Thymus (tissue), 11 donors: ENCODE data around the gene POC1A. TPM values are rescaled to one million over a fixed set of nuclear protein-coding genes. Genes with fewer than 3 reads are reported as not detected.
"Not testable (repeated sequence)": the region's sequence is repeated elsewhere in the genome, so short reads cannot be mapped to it uniquely, and the experiment has no call there.

Experiments used
- DNase-seq, 9 donors: peaks; one replicate each; pipeline ENCODE4 v3.0.0-alpha.2; 2013; ENCODE audit warnings: low spot score in 9 of 9, low read depth in 6 of 9, missing footprints in 1 of 9
- H3K27ac ChIP-seq, 2 donors: one replicate each; pipeline ENCODE4 v1.5.1; 2013; ENCODE audit warnings: control low read depth in 1 of 2, low read depth in 1 of 2, low read length in 1 of 2, mild to moderate bottlenecking in 1 of 2, moderate library complexity in 1 of 2
- H3K27me3 ChIP-seq, 2 donors: one replicate each; pipeline ENCODE4 v1.5.1; 2013; ENCODE audit warnings: low read length in 1 of 2; ENCODE audit not compliant: control insufficient read depth in 2 of 2, insufficient read depth in 1 of 2
- H3K36me3 ChIP-seq, 2 donors: one replicate each; pipeline ENCODE4 v1.5.1; 2013; ENCODE audit warnings: low read length in 1 of 2, mild to moderate bottlenecking in 1 of 2, moderate library complexity in 1 of 2; ENCODE audit not compliant: control insufficient read depth in 2 of 2, insufficient read depth in 2 of 2
- H3K4me1 ChIP-seq, 2 donors: one replicate each; pipeline ENCODE4 v1.5.1; 2013; ENCODE audit warnings: low read length in 2 of 2; ENCODE audit not compliant: control insufficient read depth in 2 of 2, insufficient read depth in 2 of 2
- H3K4me3 ChIP-seq, 2 donors: one replicate each; pipeline ENCODE4 v1.5.1; 2013; ENCODE audit warnings: low read length in 2 of 2, control low read depth in 1 of 2, mild to moderate bottlenecking in 1 of 2
- H3K9me3 ChIP-seq, 2 donors: one replicate each; pipeline ENCODE4 v1.5.1; 2013; ENCODE audit warnings: low read length in 1 of 2, mild to moderate bottlenecking in 1 of 2; ENCODE audit not compliant: control insufficient read depth in 2 of 2, insufficient read depth in 1 of 2
- WGBS: extraction: QIAGEN DNeasy Blood & Tissue Kit; methylation state at CpG from one replicate; pipeline ENCODE4 v1.1.7; 2013; 5-methylcytosine and 5-hydroxymethylcytosine counted together
- polyA plus RNA-seq: library from polyadenylated mRNA; stranded (reverse); fragments of 200-250 nt; gene quantifications from one replicate; pipeline ENCODE4 v1.2.3, GENCODE V29; 2013
- total RNA-seq: library from RNA; stranded (reverse); fragments of 120-200 nt; gene quantifications from one replicate; pipeline ENCODE4 v1.2.4, GENCODE V29; 2013
- donor health status: healthy.

POC1A gene
- total and polyA plus RNA-seq, 2 donors, result 2.6 to 12.3 TPM

DNA sequence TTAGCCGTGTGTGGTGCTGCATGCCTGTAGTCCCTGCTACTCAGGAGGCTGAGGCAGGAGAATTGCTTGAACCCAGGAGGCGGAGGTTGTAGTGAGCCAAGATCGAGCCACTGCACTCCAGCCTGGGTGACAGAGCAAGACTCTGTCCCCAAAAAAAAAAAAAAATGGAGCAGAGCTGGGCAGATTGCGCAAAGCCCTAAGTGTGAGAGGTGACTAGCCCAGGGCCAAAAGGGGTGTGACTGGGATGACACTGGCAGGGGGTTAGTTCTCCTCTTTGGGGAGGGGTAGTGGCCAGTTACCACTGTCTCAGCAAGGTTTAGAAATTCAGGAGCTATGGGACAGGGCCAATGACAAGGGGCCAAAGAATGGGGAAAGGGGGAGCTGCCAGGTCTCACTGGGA, 23.9 kb upstream of the POC1A start:
- not testable (repeated sequence) for H3K4me3 ChIP-seq, H3K27ac ChIP-seq, DNase-seq, H3K36me3 ChIP-seq, H3K27me3 ChIP-seq, H3K4me1 ChIP-seq, H3K9me3 ChIP-seq
- WGBS, result 96% methylated on average over 4 of the region's 4 CpGs

DNA sequence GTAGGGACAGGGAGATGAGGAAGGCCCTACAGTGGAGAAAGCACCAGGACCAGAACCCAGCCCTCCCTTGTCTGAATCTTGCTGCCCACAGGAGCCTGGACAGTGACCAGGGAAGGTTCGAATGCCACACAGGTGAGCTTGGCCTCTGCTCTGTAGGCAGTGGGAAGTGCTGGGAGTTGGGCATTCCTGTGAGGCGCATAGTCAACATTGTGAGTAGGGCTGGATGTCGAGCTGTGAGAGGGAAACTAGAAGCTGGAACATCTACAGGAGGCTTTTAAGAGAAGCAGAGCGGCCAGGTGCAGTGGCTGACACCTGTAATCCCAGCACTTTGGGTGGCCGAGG, 23.4 kb upstream of the POC1A start:
- H3K27me3 ChIP-seq, result no peaks in the 10 kb centered on the region
- no peaks in the 10 kb centered on the region for H3K9me3 ChIP-seq

DNA sequence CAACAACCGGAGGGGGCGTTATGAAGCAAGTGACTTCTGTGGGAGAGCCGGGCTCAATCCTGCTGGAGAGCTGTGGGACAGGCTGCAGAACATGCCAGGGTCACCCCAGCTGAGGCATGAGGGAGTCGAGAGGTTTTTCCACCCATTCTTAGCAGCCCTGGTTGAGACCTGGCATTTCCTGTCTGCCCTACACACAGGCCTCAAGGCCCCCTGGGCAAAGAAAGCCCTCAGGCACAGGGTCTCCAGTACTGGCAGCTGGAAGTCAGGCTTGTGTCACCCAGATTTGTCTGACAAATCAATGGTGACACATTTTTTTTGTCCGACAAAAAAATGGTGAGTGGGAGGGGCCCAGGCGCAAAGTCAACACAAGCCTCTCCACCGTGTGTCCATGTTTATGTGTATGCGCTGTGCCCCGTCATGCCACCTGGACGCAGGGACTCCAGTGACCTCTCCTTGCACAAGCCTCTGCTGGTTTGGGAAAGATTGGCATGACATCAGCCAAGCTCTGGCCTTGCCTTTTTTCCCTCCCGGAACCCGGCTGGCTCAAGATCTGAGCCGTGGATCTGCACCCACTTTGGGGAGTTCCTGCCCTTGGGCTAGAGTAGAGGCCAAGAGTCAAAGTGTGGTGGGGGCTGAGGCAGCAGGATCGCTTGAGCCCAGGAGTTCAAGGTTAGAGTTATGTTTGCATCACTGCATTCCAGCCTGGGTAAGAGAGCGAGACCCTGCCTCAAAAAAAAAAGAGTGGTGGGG, 22.9 kb upstream of the POC1A start:
- no peak for DNase-seq
- WGBS, result 92% methylated on average over 15 of the region's 15 CpGs
- Histone ChIP-seq H3K36me3 (no peaks in the 10 kb centered on the region), H3K4me1 (peaks cover 0 to 3% of the 10 kb centered on the region in 2 donors), H3K27me3 (no peaks in the 10 kb centered on the region), H3K9me3 (no peaks in the 10 kb centered on the region), H3K27ac (no peak overlapping the region), H3K4me3 (no peak overlapping the region)

More for the DNA sequence above, 23.4 kb upstream of the POC1A start:
- H3K4me1 ChIP-seq, result peaks cover 0 to 3% of the 10 kb centered on the region in 2 donors
- no peak overlapping the region for H3K27ac ChIP-seq
- 95% methylated on average over 5 of the region's 5 CpGs for WGBS
- H3K4me3 ChIP-seq, result no peak overlapping the region
- no peaks in the 10 kb centered on the region for H3K36me3 ChIP-seq
- DNase-seq, result no peak

DNA sequence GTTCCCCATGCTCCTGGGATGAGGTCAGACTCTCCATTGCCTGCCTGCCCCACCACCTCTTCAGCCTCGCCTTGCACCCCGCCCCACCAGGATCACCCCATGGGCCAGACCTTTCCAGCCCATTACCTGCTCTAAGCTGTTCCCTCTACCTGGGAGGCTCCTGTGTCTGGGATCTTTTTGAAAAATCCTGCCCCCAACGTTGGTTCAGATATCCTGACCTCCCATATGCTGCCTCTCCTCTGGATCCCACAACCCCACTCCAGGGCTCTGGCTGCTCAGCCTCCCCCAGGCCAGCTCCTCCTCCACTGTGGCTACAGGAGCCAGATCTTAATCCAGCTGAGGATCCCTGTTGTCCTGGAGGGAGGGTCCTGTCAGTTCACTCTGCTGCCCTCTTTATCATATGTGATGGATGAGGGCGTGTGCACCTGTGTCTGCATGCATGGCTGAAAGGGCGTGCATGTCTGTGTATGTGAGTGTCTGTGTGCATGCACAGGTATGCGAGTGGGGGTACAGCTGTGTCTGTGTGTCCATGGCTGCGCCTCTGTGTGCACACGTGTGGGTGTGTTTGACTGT, 22.0 kb upstream of the POC1A start:
- Histone ChIP-seq H3K36me3 (no peaks in the 10 kb centered on the region), H3K9me3 (no peaks in the 10 kb centered on the region), H3K27ac (no peak overlapping the region), H3K27me3 (no peaks in the 10 kb centered on the region), H3K4me1 (peaks cover 0 to 3% of the 10 kb centered on the region in 2 donors), H3K4me3 (no peak overlapping the region)
- WGBS, result 93% methylated on average over 8 of the region's 8 CpGs
- no peak for DNase-seq

DNA sequence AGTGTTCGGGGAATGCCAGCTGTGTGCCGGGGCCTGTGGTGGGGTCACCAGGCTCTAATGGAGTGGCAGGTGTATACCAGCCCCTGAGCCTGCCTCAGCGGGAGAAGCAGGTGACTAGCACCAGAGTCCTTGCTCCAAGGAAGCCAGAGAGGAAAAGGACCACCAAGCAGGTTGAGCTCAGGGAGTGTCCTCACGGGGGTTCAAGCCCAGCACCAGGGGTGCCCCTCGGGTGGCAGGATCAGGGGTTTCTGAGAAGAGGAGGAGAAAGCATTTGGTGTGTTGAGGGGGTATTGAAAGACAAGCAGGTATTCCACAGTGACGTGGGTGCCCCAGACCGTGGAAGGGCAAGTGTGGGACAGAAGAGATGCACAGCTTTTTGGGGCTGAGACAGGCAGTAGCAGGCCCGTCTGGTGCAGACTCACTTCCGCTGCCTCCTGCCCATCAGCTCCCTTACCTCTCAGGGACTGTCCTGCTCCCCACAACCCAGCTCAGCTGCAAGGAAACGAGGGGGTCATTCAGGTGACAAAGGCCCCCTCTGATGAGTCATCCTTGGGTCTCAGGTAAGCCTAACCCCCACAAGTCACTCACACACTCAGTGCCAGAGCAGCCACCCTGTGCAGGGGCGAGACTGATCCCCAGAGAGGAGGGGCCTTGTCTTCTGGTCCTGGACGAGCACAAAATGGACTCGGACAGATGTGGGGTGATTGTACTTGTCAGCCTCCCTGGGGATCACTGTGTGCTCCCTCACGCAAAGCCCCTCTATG, 21.4 kb upstream of the POC1A start:
- WGBS, result 97% methylated on average over 14 of the region's 14 CpGs

DNA sequence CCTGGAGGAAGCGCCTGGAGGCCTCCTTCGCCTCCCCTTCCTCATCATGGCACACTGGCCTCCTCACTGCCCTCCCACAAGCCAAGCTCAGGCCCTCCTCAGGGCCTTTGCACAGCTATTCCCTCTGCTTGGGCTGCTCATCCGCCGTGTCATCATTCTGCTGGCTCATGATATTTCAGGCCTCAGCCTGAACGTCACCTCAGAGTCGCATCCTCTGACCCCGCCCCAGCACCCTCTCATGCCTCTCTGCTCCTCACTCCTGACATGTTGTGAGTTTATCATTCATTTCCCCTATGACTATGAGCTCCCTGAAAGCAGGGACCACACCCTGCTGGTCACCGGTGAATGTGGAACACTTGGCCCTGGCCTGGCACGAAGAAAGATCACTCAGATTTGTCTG, 20.7 kb upstream of the POC1A start:
- Histone ChIP-seq H3K9me3 (no peaks in the 10 kb centered on the region), H3K36me3 (no peaks in the 10 kb centered on the region), H3K27me3 (no peaks in the 10 kb centered on the region), H3K4me1 (peaks cover 0 to 3% of the 10 kb centered on the region in 2 donors), H3K27ac (no peak overlapping the region), H3K4me3 (no peak overlapping the region)
- DNase-seq, result no peak
- 95% methylated on average over 9 of the region's 9 CpGs for WGBS

More for the DNA sequence above, 21.4 kb upstream of the POC1A start:
- H3K36me3 ChIP-seq, result no peaks in the 10 kb centered on the region
- DNase-seq, result no peak
- H3K4me3 ChIP-seq, result no peak overlapping the region
- H3K27ac ChIP-seq, result no peak overlapping the region
- H3K4me1 ChIP-seq, result peaks cover 0 to 3% of the 10 kb centered on the region in 2 donors
- H3K9me3 ChIP-seq, result no peaks in the 10 kb centered on the region
- H3K27me3 ChIP-seq, result no peaks in the 10 kb centered on the region

DNA sequence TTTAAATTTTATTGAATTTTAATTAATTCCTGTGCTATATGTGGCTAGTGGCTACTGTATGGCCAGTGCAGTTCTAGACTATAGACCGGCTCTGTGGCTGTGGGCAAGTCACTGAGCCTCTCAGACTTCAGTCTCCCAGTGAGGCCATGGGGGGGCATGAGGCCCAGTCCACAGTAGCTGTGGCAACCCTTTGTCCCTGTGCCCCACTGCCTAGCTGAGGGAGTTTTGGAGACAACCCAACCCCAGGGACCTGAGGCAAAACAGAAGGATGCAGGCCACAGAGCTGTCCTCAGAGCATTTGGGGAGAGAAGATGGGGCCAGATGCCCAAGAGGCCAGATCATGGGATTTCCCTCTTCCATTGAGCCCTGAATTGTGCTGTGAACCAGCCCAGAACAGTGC, 18.9 kb upstream of the POC1A start:
- no peak overlapping the region for H3K27ac ChIP-seq
- peaks cover 0 to 3% of the 10 kb centered on the region in 2 donors for H3K4me1 ChIP-seq
- 100% methylated on average over 1 of the region's 1 CpG for WGBS
- H3K27me3 ChIP-seq, result no peaks in the 10 kb centered on the region
- no peaks in the 10 kb centered on the region for H3K36me3 ChIP-seq
- DNase-seq, result no peak
- H3K4me3 ChIP-seq, result no peak overlapping the region
- no peaks in the 10 kb centered on the region for H3K9me3 ChIP-seq

DNA sequence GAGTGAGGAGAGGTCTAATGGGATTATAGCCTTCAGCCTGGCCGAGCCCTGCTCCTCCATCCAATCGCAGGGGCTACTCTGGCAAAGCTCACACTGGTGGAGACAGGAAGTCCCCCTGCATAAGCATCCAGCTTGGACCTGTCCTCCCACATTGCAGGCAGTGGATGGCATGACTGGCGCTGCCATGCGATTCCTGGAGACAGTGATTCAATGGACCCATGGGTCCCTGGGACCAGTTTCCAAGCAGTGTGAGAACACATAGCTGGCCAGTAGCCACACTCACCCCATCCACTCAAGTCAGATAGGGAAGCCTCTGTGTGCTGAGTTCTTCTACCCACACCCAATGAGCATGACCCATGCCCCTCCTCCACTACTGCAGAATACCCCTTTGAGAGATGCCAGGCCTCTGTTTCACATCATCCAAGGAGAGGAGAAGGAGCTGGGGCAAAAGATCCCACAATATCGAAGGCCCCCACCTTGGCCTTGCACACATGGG, 18.1 kb upstream of the POC1A start:
- Histone ChIP-seq H3K27ac (no peak overlapping the region), H3K9me3 (no peaks in the 10 kb centered on the region), H3K27me3 (no peaks in the 10 kb centered on the region), H3K36me3 (no peaks in the 10 kb centered on the region), H3K4me3 (no peak overlapping the region), H3K4me1 (peaks cover 0 to 3% of the 10 kb centered on the region in 2 donors)
- no peak for DNase-seq
- WGBS, result 97% methylated on average over 5 of the region's 5 CpGs
